Activated CD4-positive, alpha-beta memory T cell treated with anti-CD3 and anti-CD28 coated beads for 36 hours (primary cell): ENCODE results near the gene VCPKMT. TPM values are rescaled to one million over a fixed set of nuclear protein-coding genes. Genes with fewer than 3 reads are reported as not detected.
A peak's percentile ranks its signal among the peaks of the same experiment; 100 is the strongest.

Experiments
- CTCF ChIA-PET: fragments of 350-600 bp; sonication (Branson Sonifier 250); formaldehyde crosslinking; loops from one replicate; lab custom pipeline; 2021; ENCODE audit warnings: antibody characterized with exemption, inconsistent platforms; lab: Charles Lee
- POLR2A ChIA-PET: fragments of 350-600 bp; sonication (Branson Sonifier 250); formaldehyde crosslinking; loops from one replicate; lab custom pipeline; 2021; ENCODE audit warnings: antibody characterized with exemption; lab: Charles Lee
- DNase-seq: peaks from one replicate; pipeline ENCODE4 v3.0.0-alpha.2; 2020
- H3K27ac Mint-ChIP-seq: one replicate; pipeline ENCODE4 v1.8.0; 2021; ENCODE audit warnings: mixed read lengths
- H3K27me3 Mint-ChIP-seq: one replicate; pipeline ENCODE4 v1.8.0; 2021; ENCODE audit warnings: mixed read lengths
- H3K36me3 Mint-ChIP-seq: one replicate; pipeline ENCODE4 v1.8.0; 2021; ENCODE audit warnings: mixed read lengths
- H3K4me1 Mint-ChIP-seq: one replicate; pipeline ENCODE4 v1.8.0; 2021; ENCODE audit warnings: low read depth, mixed read lengths
- H3K4me3 Mint-ChIP-seq: one replicate; pipeline ENCODE4 v1.8.0; 2021; ENCODE audit warnings: mild to moderate bottlenecking, mixed read lengths
- H3K9me3 Mint-ChIP-seq: one replicate; pipeline ENCODE4 v1.8.0; 2021; ENCODE audit warnings: mixed read lengths
- intact Hi-C: fragments of 100-400 bp; cut with micrococcal nuclease; formaldehyde crosslinking; loops from one replicate; pipeline ENCODE4 v1.15.1; 2023
- total RNA-seq, 2 experiments: library from RNA; stranded (reverse); gene quantifications; one replicate each; pipeline ENCODE4 v1.2.3, GENCODE V29; 2021

The VCPKMT gene
- total RNA-seq, 2 experiments from 2014 or later: 7.7 to 10.1 TPM

GRCh38 chr14:50110323-50111037 is 5.9 kb downstream of the VCPKMT start:
- no peak overlapping the region for H3K4me3 Mint-ChIP-seq
- POLR2A ChIA-PET: no interaction called here
- peaks cover 50% of the 10 kb centered on the region for H3K4me1 Mint-ChIP-seq
- CTCF ChIA-PET: interaction anchor here (1.2 kb wide), 1 partner anchor 248 kb away, joined by 3 read pairs; no protein-coding TSS in a partner anchor
- no peaks in the 10 kb centered on the region for H3K9me3 Mint-ChIP-seq
- H3K36me3 Mint-ChIP-seq: peaks cover 45% of the 10 kb centered on the region
- DNase-seq: no peak
- intact Hi-C loops: no loop called here
- no peaks in the 10 kb centered on the region for H3K27me3 Mint-ChIP-seq
- H3K27ac Mint-ChIP-seq: peak overlapping the region; percentile 46

GRCh38 chr14:50109342-50109741 is 7.0 kb downstream of the VCPKMT start:
- no peak overlapping the region for H3K4me3 Mint-ChIP-seq
- no peaks in the 10 kb centered on the region for H3K27me3 Mint-ChIP-seq
- no peak overlapping the region for H3K27ac Mint-ChIP-seq
- intact Hi-C loops: no loop called here
- ChIA-PET CTCF (interaction anchor here (1.2 kb wide), 1 partner anchor 247 kb away, joined by 3 read pairs; no protein-coding TSS in a partner anchor), POLR2A (no interaction called here)
- no peaks in the 10 kb centered on the region for H3K9me3 Mint-ChIP-seq
- H3K4me1 Mint-ChIP-seq: peaks cover 46% of the 10 kb centered on the region
- H3K36me3 Mint-ChIP-seq: peaks cover 45% of the 10 kb centered on the region
- DNase-seq: no peak

- H3K27ac Mint-ChIP-seq: peak overlapping the region; percentile 11
- ChIA-PET CTCF (interaction anchor here (0.6 to 5.3 kb wide), 7 partner anchors 20 to 255 kb away, joined by 3 to 43 read pairs (median 4); partner anchors contain the start of gene NEMF), POLR2A (interaction anchor here (0.6 to 1.5 kb wide), 6 partner anchors 8 to 342 kb away, joined by 3 to 5 read pairs (median 3); partner anchors contain the start of gene VCPKMT)
- DNase-seq: no peak
- peaks cover 38% of the 10 kb centered on the region for H3K36me3 Mint-ChIP-seq
- intact Hi-C loops: no loop called here
- H3K4me3 Mint-ChIP-seq: no peak overlapping the region
- no peaks in the 10 kb centered on the region for H3K27me3 Mint-ChIP-seq
- H3K9me3 Mint-ChIP-seq: no peaks in the 10 kb centered on the region
- peaks cover 45% of the 10 kb centered on the region for H3K4me1 Mint-ChIP-seq
These were observed 8.5 kb downstream of the VCPKMT start for GRCh38 chr14:50107850-50108249.

GRCh38 chr14:50106178-50106577 is 10.2 kb downstream of the VCPKMT start:
- no peak for DNase-seq
- CTCF ChIA-PET: interaction anchor here (1.2 to 5.3 kb wide), 7 partner anchors 10 to 253 kb away, joined by 3 to 43 read pairs (median 10); partner anchors contain the start of gene NEMF
- Mint-ChIP-seq H3K36me3 (peaks cover 28% of the 10 kb centered on the region), H3K4me3 (no peak overlapping the region), H3K27me3 (no peaks in the 10 kb centered on the region), H3K27ac (peak overlapping the region; percentile 35), H3K9me3 (no peaks in the 10 kb centered on the region), H3K4me1 (peaks cover 38% of the 10 kb centered on the region)
- intact Hi-C loops: no loop called here
- POLR2A ChIA-PET: no interaction called here

GRCh38 chr14:50103558-50103957 is 12.8 kb downstream of the VCPKMT start:
- Mint-ChIP-seq H3K36me3 (peaks cover 10% of the 10 kb centered on the region), H3K27me3 (no peaks in the 10 kb centered on the region), H3K4me3 (no peak overlapping the region), H3K4me1 (peaks cover 45% of the 10 kb centered on the region), H3K27ac (peak overlapping the region; percentile 77), H3K9me3 (no peaks in the 10 kb centered on the region)
- POLR2A ChIA-PET: interaction anchor here (1.2 to 1.7 kb wide), 2 partner anchors 42 to 65 kb away, joined by 3 to 9 read pairs; no protein-coding TSS in a partner anchor
- no peak for DNase-seq
- CTCF ChIA-PET: interaction anchor here (1.1 to 5.3 kb wide), 10 partner anchors 14 to 470 kb away, joined by 3 to 43 read pairs (median 8); partner anchors contain the start of gene NEMF
- intact Hi-C loops: no loop called here

GRCh38 chr14:50101417-50101816 is 15.0 kb downstream of the VCPKMT start:
- no peak for DNase-seq
- Mint-ChIP-seq H3K4me1 (peaks cover 48% of the 10 kb centered on the region), H3K9me3 (no peaks in the 10 kb centered on the region), H3K27me3 (no peaks in the 10 kb centered on the region), H3K36me3 (peaks cover 3% of the 10 kb centered on the region), H3K27ac (no peak overlapping the region), H3K4me3 (no peak overlapping the region)
- POLR2A ChIA-PET: interaction anchor here (1.7 kb wide), 1 partner anchor 239 kb away, joined by 6 read pairs; no protein-coding TSS in a partner anchor
- CTCF ChIA-PET: interaction anchor here (0.6 to 2.5 kb wide), 5 partner anchors 21 to 249 kb away, joined by 3 to 10 read pairs (median 3); partner anchors contain the start of gene NEMF
- intact Hi-C loops: no loop called here

- ChIA-PET CTCF (interaction anchor here (0.7 to 2.5 kb wide), 4 partner anchors 235 to 248 kb away, joined by 3 to 10 read pairs (median 4); partner anchors contain the start of gene NEMF), POLR2A (interaction anchor here (1.7 kb wide), 1 partner anchor 238 kb away, joined by 6 read pairs; no protein-coding TSS in a partner anchor)
- DNase-seq: no peak
- no peaks in the 10 kb centered on the region for H3K9me3 Mint-ChIP-seq
- intact Hi-C loops: no loop called here
- H3K27me3 Mint-ChIP-seq: no peaks in the 10 kb centered on the region
- H3K4me1 Mint-ChIP-seq: peaks cover 54% of the 10 kb centered on the region
- no peak overlapping the region for H3K4me3 Mint-ChIP-seq
- no peak overlapping the region for H3K27ac Mint-ChIP-seq
- H3K36me3 Mint-ChIP-seq: peaks cover 4% of the 10 kb centered on the region
These were observed 15.6 kb downstream of the VCPKMT start for GRCh38 chr14:50100805-50101204.

GRCh38 chr14:50099335-50099734 is 17.0 kb downstream of the VCPKMT start:
- Mint-ChIP-seq H3K4me3 (no peak overlapping the region), H3K27me3 (no peaks in the 10 kb centered on the region), H3K27ac (no peak overlapping the region), H3K4me1 (peaks cover 54% of the 10 kb centered on the region), H3K36me3 (peaks cover 7% of the 10 kb centered on the region), H3K9me3 (no peaks in the 10 kb centered on the region)
- no peak for DNase-seq
- POLR2A ChIA-PET: interaction anchor here (0.9 kb wide), 1 partner anchor 37 kb away, joined by 3 read pairs; no protein-coding TSS in a partner anchor
- CTCF ChIA-PET: interaction anchor here (0.7 to 1.2 kb wide), 3 partner anchors 32 to 234 kb away, joined by 3 to 5 read pairs (median 3); no protein-coding TSS in a partner anchor
- intact Hi-C loops: no loop called here

GRCh38 chr14:50095895-50096294 is 20.5 kb downstream of the VCPKMT start:
- H3K4me1 Mint-ChIP-seq: peaks cover 57% of the 10 kb centered on the region
- DNase-seq: no peak
- H3K27ac Mint-ChIP-seq: peak overlapping the region; percentile 67
- intact Hi-C loops: loop anchor here (1.0 kb wide), 1 partner anchor 13 kb away; no protein-coding TSS in a partner anchor
- H3K36me3 Mint-ChIP-seq: peaks cover 5% of the 10 kb centered on the region
- ChIA-PET POLR2A (interaction anchor here (0.6 to 1.8 kb wide), 9 partner anchors 8 to 233 kb away, joined by 3 to 11 read pairs (median 3); no protein-coding TSS in a partner anchor), CTCF (interaction anchor here (0.7 to 3.9 kb wide), 8 partner anchors 9 to 436 kb away, joined by 3 to 28 read pairs (median 4); partner anchors contain the start of genes MAP4K5 and NEMF)
- H3K9me3 Mint-ChIP-seq: no peaks in the 10 kb centered on the region
- H3K4me3 Mint-ChIP-seq: peak overlapping the region; percentile 28
- no peaks in the 10 kb centered on the region for H3K27me3 Mint-ChIP-seq

GRCh38 chr14:50094056-50094755 is 22.2 kb downstream of the VCPKMT start:
- H3K9me3 Mint-ChIP-seq: no peaks in the 10 kb centered on the region
- no peaks in the 10 kb centered on the region for H3K27me3 Mint-ChIP-seq
- ChIA-PET CTCF (interaction anchor here (0.6 to 0.9 kb wide), 4 partner anchors 10 to 242 kb away, joined by 3 to 4 read pairs (median 4); partner anchors contain the start of gene NEMF), POLR2A (interaction anchor here (1.0 kb wide), 1 partner anchor 11 kb away, joined by 5 read pairs; no protein-coding TSS in a partner anchor)
- H3K27ac Mint-ChIP-seq: no peak overlapping the region
- H3K4me3 Mint-ChIP-seq: no peak overlapping the region
- H3K36me3 Mint-ChIP-seq: peaks cover 5% of the 10 kb centered on the region
- no peak for DNase-seq
- intact Hi-C loops: no loop called here
- H3K4me1 Mint-ChIP-seq: peaks cover 50% of the 10 kb centered on the region

- no peak overlapping the region for H3K4me3 Mint-ChIP-seq
These were observed 22.9 kb downstream of the VCPKMT start for GRCh38 chr14:50093496-50093895.

More at GRCh38 chr14:50093496-50093895, 22.9 kb downstream of the VCPKMT start:
- ChIA-PET POLR2A (interaction anchor here (1.0 kb wide), 1 partner anchor 10 kb away, joined by 5 read pairs; no protein-coding TSS in a partner anchor), CTCF (interaction anchor here (0.7 to 0.9 kb wide), 3 partner anchors 11 to 241 kb away, joined by 3 to 4 read pairs (median 4); partner anchors contain the start of gene NEMF)
- Mint-ChIP-seq H3K27me3 (no peaks in the 10 kb centered on the region), H3K4me1 (peaks cover 54% of the 10 kb centered on the region), H3K36me3 (peaks cover 5% of the 10 kb centered on the region), H3K27ac (no peak overlapping the region), H3K9me3 (no peaks in the 10 kb centered on the region)
- intact Hi-C loops: no loop called here
- no peak for DNase-seq
